HS-27A (cell line): Measurements from ENCODE around the gene GORASP1.

Source experiments
- DNase-seq: peaks from one replicate; pipeline ENCODE4 v3.0.0-alpha.2; 2012; ENCODE audit warnings: low read depth, missing footprints

GORASP1 gene

DNA sequence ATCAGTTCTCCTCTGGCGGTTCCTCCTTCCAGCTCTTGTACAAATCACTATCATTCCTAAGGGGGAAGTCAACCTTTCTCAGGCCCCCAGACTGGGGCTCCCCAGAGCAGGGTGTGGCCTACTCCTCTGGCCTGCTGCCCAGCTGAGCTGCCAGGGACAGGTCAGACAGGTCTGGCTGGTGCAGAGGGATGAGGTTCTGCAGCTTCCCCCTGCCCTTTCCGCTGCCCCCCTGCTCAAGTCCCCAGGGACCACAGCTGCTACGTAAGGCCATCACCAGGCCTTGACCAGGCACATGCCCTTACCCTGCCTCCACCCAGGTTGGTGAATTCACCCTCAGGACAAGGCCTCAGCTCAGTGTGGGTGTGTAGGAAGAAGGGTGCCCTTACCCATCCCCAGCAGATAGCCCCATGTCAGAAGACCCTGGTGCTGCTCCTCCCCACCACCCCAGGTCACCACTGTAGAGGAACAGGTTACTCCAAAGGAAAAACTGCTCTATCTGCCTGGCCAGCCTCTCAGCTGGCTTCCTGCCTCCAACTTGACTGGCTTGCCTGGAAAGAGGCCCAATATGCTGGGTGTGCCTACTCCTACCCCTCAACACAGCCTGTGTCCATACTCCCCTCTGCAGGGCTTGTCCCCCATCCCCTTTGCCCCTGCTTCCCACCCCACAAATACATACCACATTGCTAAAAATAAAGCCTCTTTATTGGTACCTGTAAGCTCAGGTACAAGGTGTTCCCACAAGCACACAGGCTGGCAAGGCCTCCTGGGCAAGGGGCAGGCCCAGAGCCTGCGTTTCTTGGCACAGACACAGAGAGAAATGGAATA lies 34.0 kb upstream of the GORASP1 start:
- no peak for DNase-seq

DNA sequence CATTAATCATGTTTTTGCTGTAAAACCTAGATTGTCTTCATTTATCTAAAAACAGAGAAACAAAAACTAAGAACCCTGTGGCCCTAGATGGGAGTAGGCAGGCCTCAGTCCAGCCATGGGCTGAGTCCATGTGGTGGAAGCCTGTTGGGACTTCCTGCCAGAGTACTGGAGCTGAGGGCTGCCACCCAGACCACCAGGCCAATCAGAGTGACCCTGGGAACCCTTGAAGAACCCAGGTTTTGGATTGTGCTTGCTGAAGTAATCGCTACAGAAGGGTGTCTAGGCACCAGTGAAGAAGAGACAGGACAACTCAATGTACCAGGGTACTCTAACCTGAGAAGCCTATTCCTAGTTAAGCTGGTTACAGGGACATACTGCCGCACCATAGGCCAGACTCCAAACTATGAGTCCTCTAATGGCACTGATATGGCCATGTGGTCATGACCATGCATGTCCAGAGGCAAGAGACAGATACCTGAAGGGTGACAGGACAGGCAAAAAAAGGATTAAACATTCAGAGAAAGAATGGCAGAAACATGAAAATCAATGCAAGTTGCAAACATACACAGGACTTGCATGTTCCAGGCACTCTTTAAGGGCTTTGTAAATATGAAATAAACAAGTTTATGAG lies 33.0 kb upstream of the GORASP1 start:
- DNase-seq: no peak

DNA sequence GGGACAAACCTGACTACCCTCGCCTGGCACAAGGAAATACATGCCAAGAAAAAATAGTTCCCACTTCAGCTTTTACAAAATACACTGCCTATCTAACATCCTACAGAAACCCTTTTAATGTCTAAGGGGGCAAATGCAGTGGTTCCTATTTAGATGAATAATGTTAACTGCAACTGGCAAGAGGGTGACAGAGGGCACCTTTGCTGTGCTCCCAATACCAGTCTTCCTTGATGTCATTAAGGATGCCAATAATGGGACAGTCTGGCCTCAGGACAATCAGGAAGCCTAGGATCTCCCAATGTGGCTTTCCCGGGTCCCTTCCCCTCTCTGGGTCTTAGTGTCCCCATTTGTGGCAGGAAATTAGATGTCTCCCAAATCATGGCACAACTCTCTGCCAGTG lies 32.0 kb upstream of the GORASP1 start:
- DNase-seq: no peak

DNA sequence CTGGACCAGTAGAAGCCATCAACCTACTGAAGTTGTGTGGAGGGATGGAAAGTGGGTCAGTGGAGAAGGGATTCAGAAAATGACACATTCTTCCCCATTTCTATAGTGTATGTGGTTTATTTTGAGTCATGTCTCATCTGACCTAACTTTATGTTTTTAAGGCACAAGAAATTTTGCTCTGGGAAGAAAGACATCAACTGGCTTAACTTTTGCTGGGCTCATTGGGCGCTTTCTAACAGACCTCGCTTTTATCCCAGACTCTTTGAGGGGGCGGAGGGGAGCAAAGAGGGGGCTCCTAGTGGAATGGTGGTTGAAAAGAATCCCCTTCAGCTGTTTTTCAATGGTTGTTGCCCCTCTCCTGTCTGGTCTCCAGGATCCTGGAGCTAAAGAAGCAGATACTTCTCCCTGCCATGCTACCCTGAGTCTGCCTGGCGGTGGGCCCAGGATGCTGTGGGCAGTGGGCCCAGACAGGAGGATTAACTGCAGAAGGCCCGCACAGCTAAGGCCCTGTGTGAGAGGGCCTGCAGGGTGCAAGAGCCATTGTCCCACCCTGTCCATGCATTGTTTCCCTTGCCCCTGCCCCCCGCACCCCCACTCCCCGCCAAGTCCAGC lies 31.5 kb upstream of the GORASP1 start:
- no peak for DNase-seq

DNA sequence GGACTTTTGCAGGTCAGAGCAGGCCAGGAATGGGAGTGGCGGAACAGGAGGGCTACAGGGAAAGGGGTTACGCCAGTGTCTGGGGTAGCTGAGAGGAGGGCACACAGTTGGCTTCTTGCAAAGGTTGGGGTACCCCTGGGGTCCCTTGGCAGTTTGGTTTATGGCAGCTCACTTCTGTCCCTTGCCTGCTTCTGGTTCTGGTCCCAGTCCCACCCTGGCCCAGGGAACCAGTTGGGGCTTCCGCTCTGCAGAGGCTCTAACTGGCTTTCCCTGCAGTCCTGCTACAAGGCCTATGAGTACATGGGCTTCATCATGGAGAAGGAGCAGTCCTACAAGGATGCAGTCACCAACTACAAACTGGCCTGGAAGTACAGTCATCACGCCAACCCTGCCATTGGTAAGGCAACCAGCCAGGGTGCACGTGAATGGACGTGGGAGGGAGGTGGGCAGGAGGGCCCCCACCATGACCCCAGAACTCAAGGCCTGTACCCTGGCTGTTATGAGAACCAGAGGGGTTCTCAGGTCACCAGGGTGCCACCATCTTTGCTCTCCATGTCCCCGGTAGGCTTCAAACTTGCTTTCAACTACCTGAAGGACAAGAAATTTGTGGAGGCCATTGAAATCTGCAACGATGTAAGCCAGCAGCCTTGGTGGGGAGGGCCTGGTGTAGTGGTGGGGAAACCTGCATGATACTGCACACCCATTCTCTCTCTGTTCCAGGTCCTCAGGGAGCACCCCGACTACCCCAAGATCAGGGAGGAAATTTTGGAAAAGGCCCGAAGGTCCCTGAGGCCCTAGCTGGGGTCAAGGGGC lies 30.8 kb upstream of the GORASP1 start:
- no peak for DNase-seq

DNA sequence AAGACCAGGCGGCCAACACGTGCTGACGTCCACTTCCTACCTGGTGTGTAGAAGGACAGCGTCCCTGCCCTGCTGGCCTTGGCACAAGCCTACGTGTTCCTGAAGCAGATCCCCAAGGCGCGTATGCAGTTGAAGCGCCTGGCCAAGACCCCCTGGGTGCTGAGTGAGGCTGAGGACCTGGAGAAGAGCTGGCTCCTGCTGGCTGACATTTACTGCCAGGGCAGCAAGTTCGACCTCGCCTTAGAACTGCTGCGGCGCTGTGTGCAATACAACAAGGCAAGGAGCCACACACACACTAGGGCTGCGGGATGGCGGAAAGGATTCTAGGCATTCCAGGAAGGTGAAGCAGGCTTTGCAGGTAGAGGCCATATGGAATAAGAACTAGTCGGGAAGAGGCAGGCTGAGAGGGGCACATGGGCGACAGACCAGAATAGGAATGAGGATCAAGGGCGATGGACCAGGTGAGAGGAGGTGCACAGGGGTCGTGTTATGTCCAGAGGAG lies 30.1 kb upstream of the GORASP1 start:
- no peak for DNase-seq

DNA sequence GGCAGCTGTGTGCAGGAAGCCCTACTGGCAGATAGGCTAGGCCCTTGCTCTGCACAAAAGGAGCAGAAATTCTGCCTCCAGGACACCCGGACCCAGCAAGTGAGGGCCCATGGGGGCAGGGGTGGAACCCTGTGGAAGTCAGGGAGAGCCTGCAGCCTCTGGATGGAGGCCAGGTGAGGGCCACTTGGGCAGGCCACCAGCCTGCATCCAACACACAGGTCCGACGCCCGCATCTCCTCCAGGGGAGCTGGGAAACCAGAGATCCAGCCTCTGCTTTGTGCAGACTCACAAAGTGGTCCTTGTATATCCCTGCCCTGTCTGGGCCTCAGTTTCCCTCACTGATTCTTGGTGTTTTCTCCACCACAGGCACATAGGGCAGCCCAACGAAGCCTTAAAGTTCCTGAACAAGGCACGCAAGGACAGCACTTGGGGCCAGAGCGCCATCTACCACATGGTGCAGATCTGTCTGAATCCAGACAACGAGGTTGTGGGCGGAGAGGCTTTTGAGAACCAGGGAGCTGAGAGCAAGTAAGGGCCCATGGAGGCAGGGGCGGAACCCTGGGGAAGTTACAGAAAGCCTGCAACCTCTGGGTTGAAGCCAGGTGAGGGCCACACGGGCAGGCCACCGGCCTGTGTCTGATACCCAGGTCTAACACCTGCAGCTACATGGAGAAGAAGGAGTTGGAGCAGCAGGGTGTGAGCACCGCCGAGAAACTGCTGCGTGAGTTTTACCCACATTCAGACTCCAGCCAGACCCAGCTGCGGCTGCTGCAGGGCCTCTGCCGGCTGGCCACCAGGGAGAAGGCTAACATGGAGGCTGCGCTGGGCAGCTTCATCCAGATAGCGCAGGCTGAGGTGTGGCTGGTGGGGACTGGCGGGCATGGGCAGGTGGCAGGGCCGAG lies 29.4 kb upstream of the GORASP1 start:
- DNase-seq: no peak

DNA sequence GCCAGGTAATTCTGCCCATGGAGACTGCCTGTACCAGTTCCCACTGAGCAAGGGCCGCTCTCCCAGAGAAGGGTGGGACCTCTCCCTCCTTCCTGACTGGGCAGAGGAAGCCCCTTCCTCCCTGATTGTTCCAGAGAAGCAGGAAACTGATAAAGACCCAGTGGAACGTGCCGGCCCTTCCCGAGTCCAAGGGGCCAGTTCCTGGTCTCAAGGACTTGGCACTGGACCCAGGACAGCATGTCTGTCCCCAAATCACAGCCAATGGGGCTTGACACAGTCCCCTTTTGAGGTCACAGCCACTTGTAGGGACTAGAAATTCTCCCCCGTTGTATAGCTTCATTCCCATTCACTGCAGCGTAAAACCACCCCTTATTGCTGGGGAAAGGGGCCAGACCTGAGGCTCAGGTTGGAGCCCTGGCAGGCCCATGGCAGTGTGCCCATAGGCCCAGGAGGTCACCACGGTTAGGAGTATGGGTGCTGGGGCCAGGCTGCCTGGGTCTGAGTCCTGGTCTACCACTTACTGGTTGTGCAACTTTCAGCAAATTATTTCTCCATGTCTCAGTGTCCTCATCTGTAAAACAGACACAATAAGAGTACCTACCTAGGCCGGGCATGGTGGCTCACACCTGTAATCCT lies 27.9 kb upstream of the GORASP1 start:
- DNase-seq: no peak

DNA sequence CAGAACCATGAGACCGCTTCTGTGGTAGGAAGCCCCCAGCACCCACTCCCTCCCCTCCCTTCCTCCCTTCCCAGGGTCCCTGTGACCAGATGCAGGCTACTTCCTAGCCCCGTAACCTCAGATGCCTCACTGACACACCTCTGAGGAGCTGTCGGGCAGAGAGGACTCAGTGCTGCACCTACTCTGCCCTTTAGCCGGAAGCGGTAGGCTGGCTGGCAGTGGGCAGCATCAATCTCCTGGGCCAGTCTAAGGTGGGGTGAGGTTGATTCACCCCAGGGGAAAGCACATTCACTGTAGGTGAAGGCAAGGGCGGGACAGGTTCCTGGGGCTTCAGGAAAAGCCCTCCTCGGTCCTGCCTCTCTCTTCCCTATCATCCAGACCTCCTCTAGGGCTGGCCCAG lies 26.9 kb upstream of the GORASP1 start:
- DNase-seq: no peak

DNA sequence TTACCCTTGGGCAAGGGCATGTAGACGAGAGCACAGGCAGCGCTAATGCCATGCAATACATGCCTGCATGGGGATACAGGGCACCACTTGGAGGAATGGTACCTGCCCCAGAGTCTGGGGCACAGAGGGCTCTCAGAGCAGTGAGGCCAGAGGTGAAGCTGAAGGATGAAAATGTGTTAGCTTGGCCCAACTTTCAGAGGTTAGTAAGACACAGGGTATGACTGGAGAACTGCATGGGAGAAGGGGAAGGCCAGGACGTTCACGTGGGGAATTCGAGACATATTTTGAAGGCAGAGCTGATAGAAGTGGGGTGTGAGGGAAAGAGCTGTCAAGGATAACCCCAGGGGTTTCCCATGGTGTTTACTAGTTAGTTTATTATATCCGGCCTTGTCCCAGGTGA lies 26.4 kb upstream of the GORASP1 start:
- no peak for DNase-seq

DNA sequence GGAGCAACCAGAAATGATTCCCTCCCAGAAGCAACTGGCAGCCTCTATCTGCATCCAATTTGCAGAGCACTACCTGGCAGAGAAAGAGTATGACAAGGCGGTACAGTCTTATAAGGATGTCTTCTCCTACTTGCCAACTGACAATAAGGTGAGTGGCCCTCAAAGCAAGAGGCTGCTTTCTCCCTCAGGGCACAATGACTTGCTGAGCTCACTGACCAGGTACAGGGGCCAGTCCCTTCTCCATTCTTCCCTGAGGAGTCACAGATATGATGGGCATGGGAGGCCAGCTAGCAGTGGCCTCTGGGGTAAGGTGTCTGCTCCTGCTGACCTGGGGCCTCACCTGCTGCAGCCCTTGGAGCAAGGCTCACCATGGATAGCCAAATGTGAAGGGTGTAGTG lies 25.7 kb upstream of the GORASP1 start:
- no peak for DNase-seq

DNA sequence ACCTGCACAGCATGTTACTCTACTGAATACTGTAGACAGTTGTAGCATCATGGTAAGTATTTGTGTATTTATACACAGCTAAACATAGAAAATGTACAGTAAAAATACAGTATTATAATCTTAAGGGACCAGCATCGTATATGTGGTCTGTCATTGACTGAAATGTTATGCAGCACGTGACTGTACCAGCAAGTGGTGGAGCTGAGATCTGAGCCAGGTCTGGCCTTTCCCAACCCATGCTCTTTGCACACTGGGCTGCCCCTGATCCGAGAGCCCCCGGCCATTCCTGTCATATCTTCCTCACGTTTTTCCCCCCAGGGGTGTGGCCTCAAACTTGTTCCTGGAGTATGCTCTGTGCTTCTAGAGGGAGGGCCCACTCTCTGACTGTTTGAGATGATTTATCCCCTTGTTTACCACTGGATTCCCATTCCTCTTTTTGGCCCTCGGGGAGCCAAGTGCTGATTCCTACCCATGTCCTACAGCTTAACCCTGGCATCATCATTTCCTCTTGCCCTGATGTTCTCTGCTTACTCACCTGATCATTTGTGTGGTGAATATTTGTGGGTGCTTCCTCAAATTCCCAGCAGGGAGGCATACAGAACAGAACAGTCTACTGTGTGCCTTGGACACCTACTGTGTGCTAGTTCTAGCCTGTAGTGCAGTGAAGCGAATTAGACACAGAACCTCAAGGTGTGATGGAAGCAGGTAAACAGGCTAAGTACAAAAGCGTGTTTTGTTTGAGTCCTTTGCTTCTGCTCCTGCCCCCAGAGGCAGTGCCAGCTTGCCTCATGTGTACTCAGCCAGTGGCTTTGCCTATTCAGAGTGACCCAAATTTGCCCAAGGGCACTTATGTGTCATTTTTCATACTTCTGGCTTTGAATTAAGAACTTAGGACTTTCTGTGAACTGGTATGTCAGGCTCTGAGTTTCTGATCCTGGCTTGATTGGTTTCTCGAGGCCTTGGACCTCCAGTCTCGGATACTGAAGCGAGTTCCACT lies 25.0 kb upstream of the GORASP1 start:
- no peak for DNase-seq

DNA sequence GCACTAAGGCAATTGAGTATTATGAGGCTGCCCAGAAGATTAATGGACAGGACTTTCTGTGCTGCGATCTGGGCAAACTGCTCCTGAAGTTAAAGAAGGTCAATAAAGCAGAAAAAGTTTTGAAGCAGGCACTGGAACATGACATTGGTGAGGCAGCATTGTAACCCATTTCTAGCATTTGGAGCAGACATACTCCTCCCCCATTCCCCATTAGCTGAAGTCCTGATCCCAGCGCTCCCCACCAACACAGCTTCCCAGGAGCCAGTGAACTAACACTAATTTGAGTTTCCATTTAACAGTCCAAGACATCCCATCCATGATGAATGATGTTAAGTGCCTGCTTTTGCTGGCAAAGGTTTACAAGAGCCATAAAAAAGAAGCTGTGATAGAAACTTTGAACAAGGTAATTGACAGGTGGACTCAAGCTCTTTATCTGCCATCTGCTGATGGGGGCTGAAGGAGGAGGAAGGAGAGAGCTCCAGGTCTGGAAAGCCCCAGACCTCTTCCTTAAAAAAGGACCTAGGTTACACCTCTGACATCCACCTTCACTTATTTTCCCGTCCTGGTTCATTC lies 23.4 kb upstream of the GORASP1 start:
- no peak for DNase-seq

DNA sequence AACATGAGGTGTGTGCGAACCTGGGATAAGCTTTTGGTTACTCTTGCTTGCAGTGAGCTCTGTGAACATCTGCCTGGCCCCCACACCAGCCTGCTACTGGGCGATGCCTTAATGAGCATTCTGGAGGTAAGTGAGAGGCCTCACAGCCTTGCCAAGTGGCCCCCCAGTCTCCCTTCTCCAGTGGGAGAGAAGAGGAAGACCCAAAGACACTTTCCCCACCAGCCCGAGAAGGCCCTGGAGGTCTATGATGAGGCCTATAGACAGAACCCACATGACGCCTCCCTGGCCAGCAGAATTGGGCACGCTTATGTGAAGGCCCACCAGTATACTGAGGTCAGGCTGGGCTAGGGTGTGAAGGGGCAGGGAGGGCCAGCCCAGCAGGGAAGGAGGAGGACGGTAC lies 22.6 kb upstream of the GORASP1 start:
- DNase-seq: no peak

DNA sequence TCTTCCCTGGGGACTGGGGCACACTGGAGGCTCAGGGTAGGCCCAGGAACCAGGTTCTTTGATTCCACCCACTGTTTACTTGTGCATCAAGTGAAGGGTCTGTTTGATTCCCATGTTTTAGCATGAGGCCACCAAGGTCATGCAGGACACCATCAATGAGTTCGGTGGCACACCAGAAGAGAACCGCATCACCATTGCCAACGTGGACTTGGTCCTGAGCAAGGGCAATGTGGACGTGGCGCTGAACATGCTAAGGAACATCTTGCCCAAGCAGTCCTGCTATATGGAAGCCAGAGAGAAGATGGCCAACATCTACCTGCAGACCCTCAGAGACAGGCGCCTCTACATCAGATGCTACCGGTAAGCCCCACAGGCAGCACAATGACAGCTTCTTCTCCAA lies 21.5 kb upstream of the GORASP1 start:
- DNase-seq: no peak

DNA sequence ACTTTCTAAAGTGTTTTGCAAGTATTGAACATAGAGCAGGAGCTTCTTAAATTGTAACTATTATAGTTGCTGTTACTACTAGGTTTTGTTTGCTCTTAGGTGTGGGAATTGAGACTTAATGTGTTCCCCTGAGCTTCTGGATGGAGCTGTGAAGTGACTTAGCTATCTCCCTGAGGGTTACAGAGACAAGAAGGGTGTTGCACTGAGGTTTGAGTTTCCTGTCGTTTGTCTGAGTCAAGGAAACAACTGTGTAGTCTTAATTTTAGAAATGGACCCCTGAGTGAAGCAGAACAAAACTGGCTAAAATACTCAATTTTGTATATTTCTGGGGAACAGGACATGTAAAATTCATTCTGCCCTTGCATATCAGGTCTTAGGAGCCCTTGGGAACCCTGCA lies 20.5 kb upstream of the GORASP1 start:
- DNase-seq: no peak

DNA sequence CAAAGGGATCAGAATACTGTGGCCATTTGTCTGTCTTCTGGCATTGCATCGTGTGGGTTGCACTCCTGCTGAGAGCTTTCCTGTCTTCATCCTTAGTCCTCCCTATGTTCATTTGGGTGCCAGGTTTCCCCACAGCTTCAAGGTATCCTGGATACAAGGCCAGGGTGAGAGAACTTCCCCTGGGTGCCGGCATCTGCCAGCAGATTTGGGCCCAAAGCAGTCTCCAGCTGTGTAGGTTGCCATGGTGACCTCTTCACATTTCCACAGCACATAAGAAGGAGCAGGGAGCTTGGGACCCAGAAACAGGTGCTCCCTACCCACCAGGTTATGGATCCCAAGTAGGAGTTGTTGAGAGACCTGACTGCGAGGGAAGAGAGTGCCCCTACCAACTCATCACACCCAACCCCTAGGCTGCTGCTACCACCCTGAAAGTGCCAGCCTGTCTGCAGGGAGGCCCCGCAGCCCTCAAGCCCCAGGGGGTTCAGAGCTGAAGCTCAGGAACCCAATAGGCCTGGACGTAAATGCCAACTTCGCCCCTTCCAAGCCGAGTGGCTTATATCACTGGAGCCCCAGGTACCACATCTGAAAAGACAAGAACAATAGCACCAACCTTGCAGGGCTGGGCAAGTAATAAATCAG lies 20.0 kb upstream of the GORASP1 start:
- DNase-seq: no peak

DNA sequence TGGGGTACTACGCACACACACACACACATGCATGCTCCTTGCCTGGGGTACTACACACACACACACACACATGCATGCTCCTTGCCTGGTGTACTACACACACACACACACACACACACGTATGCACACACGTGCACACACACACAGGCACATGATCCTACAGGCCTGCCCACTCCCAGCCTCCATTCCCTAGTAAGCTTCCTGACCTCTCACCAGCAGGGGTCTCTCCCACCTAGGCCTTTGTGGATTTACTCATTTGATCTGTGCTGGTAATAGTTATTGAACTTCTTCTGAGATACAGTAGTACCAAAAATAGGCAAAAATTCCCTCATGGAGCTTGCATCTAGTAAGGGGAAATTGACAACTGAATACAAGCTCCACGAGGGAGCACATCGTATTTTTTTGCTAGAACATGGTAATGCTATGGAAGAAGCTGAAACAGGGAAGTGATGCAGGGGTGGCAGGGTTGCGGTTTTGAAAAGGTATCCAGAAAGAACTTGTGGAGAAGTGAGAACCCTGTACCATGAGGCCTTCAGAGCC lies 19.2 kb upstream of the GORASP1 start:
- no peak for DNase-seq
